ENCODE data around the gene ACER3.
"Not testable (repeated sequence)": the region's sequence is repeated elsewhere in the genome, so short reads cannot be mapped to it uniquely, and the experiment has no call there.

Gene ACER3

DNA sequence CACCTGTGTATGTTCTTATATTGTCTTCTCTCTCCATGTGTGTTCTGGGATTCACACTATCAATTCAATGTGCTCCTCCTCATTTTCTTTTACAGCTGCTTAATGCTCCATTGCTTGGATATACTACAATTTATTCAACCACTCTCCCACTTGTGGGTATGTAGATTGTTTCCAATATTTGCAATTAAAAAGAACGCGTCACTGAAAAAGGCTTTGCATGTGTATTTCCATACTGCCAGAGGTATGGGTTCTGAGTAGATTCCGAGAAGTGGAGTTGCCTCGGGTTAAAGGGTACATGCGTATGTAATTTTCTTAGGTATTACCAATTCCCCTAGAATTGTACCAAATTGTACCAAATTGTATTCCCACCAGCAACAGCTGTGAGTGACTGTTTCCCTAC, 199.1 kb downstream of the ACER3 start:
- H3K36me3 ChIP-seq (ENCODE audit: control insufficient read depth in 1 of 2, insufficient read depth in 2 of 2, low read length in 2 of 2): no peaks in the 10 kb centered on the region
- peaks cover 18 to 19% of the 10 kb centered on the region in 2 donors for H3K4me1 ChIP-seq (ENCODE audit: control insufficient read depth in 1 of 2, insufficient read depth in 2 of 2, low read length in 2 of 2)
- no peak overlapping the region for H3K27ac ChIP-seq (ENCODE audit: low read depth, low read length)
- no peak overlapping the region for H3K4me3 ChIP-seq (ENCODE audit: low read depth in 1 of 2, low read length in 2 of 2)
- peaks cover 15% of the 10 kb centered on the region in 2 donors for H3K9me3 ChIP-seq (ENCODE audit: control insufficient read depth in 1 of 2, low read length in 2 of 2)
- H3K27me3 ChIP-seq (ENCODE audit: control insufficient read depth in 1 of 2, insufficient read depth in 2 of 2, low read length in 2 of 2): no peaks in the 10 kb centered on the region
- H3K9ac ChIP-seq (ENCODE audit: low read depth in 1 of 2, low read length in 2 of 2): no peak overlapping the region

DNA sequence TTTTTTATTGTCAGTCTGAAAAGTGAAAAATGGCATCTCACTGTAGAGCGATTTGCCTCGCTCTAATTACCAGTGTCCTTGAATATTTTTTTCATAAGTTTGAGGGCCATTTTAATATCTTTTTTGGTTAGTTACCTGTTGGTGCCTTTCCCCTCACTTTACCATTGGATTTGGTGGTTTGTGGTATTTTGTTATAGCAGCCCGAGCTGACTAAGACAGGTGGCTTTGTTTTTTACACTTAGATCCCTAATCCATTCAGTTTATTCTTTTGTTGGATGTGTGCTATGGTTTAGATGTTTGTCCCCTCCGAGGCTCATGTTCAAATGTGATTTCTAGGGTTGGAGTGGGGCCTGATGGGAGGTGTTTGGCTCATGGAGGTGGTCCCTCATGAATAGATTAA, 199.5 kb downstream of the ACER3 start:
- Histone ChIP-seq H3K4me3 (ENCODE audit: low read depth in 1 of 2, low read length in 2 of 2) (no peak overlapping the region), H3K27me3 (ENCODE audit: control insufficient read depth in 1 of 2, insufficient read depth in 2 of 2, low read length in 2 of 2) (no peaks in the 10 kb centered on the region), H3K9ac (ENCODE audit: low read depth in 1 of 2, low read length in 2 of 2) (no peak overlapping the region), H3K4me1 (ENCODE audit: control insufficient read depth in 1 of 2, insufficient read depth in 2 of 2, low read length in 2 of 2) (peaks cover 22% of the 10 kb centered on the region in 2 donors), H3K36me3 (ENCODE audit: control insufficient read depth in 1 of 2, insufficient read depth in 2 of 2, low read length in 2 of 2) (no peaks in the 10 kb centered on the region), H3K9me3 (ENCODE audit: control insufficient read depth in 1 of 2, low read length in 2 of 2) (peaks cover 15% of the 10 kb centered on the region in 2 donors), H3K27ac (ENCODE audit: low read depth, low read length) (no peak overlapping the region)

DNA sequence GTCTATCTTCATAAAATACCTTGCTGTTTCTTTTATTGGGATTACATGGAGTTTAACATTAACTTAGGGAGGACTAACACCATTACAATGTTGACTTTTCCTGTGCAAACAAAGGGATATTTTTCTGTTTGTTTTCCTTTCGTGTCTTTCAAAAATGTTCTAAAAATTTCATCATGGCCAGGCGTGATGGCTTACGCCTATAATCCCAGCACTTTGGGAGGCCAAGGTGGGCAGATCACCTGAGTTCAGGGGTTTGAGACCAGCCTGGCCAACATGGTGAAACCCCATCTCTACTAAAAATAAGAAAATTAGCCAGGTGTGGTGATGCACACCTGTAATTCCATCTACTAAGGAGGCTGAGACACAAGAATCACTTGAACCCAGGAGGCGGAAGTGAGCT, 200.5 kb downstream of the ACER3 start:
- H3K4me1 ChIP-seq (ENCODE audit: control insufficient read depth in 1 of 2, insufficient read depth in 2 of 2, low read length in 2 of 2): peaks cover 32% of the 10 kb centered on the region in 2 donors
- not testable (repeated sequence) for H3K27ac ChIP-seq (ENCODE audit: low read depth, low read length); H3K36me3 ChIP-seq (ENCODE audit: control insufficient read depth in 1 of 2, insufficient read depth in 2 of 2, low read length in 2 of 2); H3K9me3 ChIP-seq (ENCODE audit: control insufficient read depth in 1 of 2, low read length in 2 of 2); H3K27me3 ChIP-seq (ENCODE audit: control insufficient read depth in 1 of 2, insufficient read depth in 2 of 2, low read length in 2 of 2); H3K4me3 ChIP-seq (ENCODE audit: low read depth in 1 of 2, low read length in 2 of 2); H3K9ac ChIP-seq (ENCODE audit: low read depth in 1 of 2, low read length in 2 of 2)

DNA sequence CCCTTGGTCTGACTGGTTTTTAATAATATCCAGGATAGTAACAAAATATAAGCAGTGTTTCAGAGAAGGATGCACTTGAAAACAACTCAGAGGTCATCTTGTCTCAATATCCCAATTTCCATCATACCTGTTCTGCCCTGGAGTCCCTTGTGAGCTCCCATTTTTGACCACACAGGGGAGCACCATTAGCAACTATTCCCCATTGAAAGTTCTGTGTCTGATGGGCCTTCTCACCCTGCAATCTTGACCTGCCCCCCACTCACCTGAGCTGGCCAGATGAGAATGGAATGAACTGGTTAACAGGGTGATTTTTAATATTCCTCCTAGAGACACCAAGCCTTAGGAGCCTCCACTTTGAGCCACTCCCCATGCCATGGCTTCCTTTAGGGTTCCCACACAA, 202.2 kb downstream of the ACER3 start:
- Histone ChIP-seq H3K9me3 (ENCODE audit: control insufficient read depth in 1 of 2, low read length in 2 of 2) (no peaks in the 10 kb centered on the region), H3K4me1 (ENCODE audit: control insufficient read depth in 1 of 2, insufficient read depth in 2 of 2, low read length in 2 of 2) (peaks cover 34 to 39% of the 10 kb centered on the region in 2 donors), H3K36me3 (ENCODE audit: control insufficient read depth in 1 of 2, insufficient read depth in 2 of 2, low read length in 2 of 2) (no peaks in the 10 kb centered on the region), H3K4me3 (ENCODE audit: low read depth in 1 of 2, low read length in 2 of 2) (no peak overlapping the region), H3K27me3 (ENCODE audit: control insufficient read depth in 1 of 2, insufficient read depth in 2 of 2, low read length in 2 of 2) (no peaks in the 10 kb centered on the region), H3K27ac (ENCODE audit: low read depth, low read length) (no peak overlapping the region), H3K9ac (ENCODE audit: low read depth in 1 of 2, low read length in 2 of 2) (no peak overlapping the region)

DNA sequence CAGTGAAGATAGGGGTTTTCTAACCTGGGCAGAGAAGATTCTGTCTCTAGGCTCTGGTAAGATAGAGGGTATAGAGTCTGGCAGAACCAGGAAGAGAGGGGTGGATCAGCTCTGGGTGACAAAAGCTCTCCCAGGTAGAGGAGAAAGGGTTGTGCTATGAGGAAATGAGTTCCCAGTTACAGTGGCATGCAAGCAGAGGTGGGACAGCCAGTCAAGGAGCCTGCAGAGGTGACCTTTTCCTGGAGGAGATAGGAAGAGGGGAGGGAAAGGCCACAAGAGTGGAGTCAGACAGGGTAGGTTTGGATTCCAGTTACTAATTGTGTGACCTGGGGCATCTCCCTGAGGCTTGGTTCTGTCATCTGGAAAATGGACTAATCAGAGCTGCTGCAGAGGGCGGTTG, 202.7 kb downstream of the ACER3 start:
- no peaks in the 10 kb centered on the region for H3K36me3 ChIP-seq (ENCODE audit: control insufficient read depth in 1 of 2, insufficient read depth in 2 of 2, low read length in 2 of 2)
- H3K4me3 ChIP-seq (ENCODE audit: low read depth in 1 of 2, low read length in 2 of 2): no peak overlapping the region
- no peak overlapping the region for H3K27ac ChIP-seq (ENCODE audit: low read depth, low read length)
- no peaks in the 10 kb centered on the region for H3K27me3 ChIP-seq (ENCODE audit: control insufficient read depth in 1 of 2, insufficient read depth in 2 of 2, low read length in 2 of 2)
- H3K9ac ChIP-seq (ENCODE audit: low read depth in 1 of 2, low read length in 2 of 2): no peak overlapping the region
- peaks cover 39 to 44% of the 10 kb centered on the region in 2 donors for H3K4me1 ChIP-seq (ENCODE audit: control insufficient read depth in 1 of 2, insufficient read depth in 2 of 2, low read length in 2 of 2)
- no peaks in the 10 kb centered on the region for H3K9me3 ChIP-seq (ENCODE audit: control insufficient read depth in 1 of 2, low read length in 2 of 2)

DNA sequence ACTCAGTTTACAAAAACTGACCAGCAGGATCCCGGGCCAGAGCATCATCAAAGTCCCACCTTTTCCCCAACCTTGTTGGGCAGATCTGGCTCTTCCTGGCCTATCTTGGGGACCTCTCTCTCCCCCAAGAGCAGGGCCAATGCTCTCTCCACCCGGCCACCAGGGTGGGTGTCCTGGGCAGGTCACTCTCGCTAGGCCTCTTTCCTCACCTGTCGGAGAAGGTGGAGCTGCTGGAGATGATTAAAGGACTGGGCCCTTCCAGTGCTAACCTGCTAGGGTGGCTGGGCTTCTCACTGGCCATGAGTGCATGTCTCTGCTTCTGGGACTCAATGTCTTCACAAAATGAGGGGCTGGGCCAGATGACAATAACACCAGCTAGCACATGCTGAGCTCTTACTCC, 203.1 kb downstream of the ACER3 start:
- H3K4me1 ChIP-seq (ENCODE audit: control insufficient read depth in 1 of 2, insufficient read depth in 2 of 2, low read length in 2 of 2): peaks cover 44 to 48% of the 10 kb centered on the region in 2 donors
- H3K27ac ChIP-seq (ENCODE audit: low read depth, low read length): no peak overlapping the region
- H3K9me3 ChIP-seq (ENCODE audit: control insufficient read depth in 1 of 2, low read length in 2 of 2): no peaks in the 10 kb centered on the region
- no peak overlapping the region for H3K9ac ChIP-seq (ENCODE audit: low read depth in 1 of 2, low read length in 2 of 2)
- H3K4me3 ChIP-seq (ENCODE audit: low read depth in 1 of 2, low read length in 2 of 2): no peak overlapping the region
- H3K36me3 ChIP-seq (ENCODE audit: control insufficient read depth in 1 of 2, insufficient read depth in 2 of 2, low read length in 2 of 2): no peaks in the 10 kb centered on the region
- no peaks in the 10 kb centered on the region for H3K27me3 ChIP-seq (ENCODE audit: control insufficient read depth in 1 of 2, insufficient read depth in 2 of 2, low read length in 2 of 2)

DNA sequence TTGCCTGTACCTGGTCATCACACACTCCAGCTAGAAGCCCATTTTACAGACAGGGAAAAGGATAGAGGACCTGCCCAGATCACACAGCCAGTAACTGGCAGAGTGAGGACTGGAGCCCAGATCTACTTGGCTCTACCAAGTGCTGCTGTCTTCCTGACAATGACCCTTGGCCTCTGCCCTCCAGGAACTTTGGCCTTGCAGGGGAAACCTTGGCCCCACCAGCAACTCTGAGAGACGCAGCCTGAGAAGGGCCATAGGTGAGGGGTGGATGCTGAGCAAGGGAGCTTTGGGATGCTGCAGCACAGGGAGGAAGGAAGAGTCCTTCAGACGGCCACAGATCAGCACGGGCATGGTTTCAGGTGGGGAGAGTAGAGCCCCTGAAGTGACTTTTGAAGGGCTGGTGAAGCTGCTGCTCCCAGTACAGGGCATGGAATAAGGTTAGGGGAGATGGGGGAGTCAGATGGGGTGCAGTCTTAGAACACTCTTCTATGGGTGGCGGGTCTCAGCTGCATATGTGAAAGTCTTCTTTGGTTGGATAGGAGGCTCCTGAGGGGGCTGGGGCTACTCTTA, 204.0 kb downstream of the ACER3 start:
- H3K27me3 ChIP-seq (ENCODE audit: control insufficient read depth in 1 of 2, insufficient read depth in 2 of 2, low read length in 2 of 2): no peaks in the 10 kb centered on the region
- no peaks in the 10 kb centered on the region for H3K9me3 ChIP-seq (ENCODE audit: control insufficient read depth in 1 of 2, low read length in 2 of 2)
- H3K4me3 ChIP-seq (ENCODE audit: low read depth in 1 of 2, low read length in 2 of 2): no peak overlapping the region
- H3K36me3 ChIP-seq (ENCODE audit: control insufficient read depth in 1 of 2, insufficient read depth in 2 of 2, low read length in 2 of 2): no peaks in the 10 kb centered on the region
- H3K9ac ChIP-seq (ENCODE audit: low read depth in 1 of 2, low read length in 2 of 2): no peak overlapping the region
- no peak overlapping the region for H3K27ac ChIP-seq (ENCODE audit: low read depth, low read length)
- H3K4me1 ChIP-seq (ENCODE audit: control insufficient read depth in 1 of 2, insufficient read depth in 2 of 2, low read length in 2 of 2): peaks cover 52 to 57% of the 10 kb centered on the region in 2 donors

DNA sequence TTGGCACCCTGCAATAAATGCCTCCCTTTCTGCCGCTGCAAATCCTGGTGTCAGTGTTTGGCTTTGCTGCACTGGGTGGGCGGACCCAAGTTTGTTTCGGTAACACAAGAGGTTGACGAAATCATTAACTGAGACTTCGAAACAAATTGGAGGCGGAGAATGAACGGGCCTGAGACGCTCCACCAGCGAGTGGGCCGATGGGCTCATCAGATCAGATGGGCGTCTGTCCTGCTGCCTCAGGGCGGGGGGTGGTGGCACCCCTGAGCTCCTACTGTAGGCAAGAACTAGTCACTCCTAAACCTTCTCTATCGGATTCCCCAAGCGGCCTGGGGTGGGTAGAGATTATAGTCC, 205.1 kb downstream of the ACER3 start:
- Histone ChIP-seq H3K27ac (ENCODE audit: low read depth, low read length) (peak overlapping the region; percentile 92), H3K4me3 (ENCODE audit: low read depth in 1 of 2, low read length in 2 of 2) (peak overlapping the region; percentile 78 to 81), H3K36me3 (ENCODE audit: control insufficient read depth in 1 of 2, insufficient read depth in 2 of 2, low read length in 2 of 2) (peaks cover 0 to 3% of the 10 kb centered on the region in 2 donors), H3K4me1 (ENCODE audit: control insufficient read depth in 1 of 2, insufficient read depth in 2 of 2, low read length in 2 of 2) (peaks cover 64% of the 10 kb centered on the region in 2 donors), H3K9me3 (ENCODE audit: control insufficient read depth in 1 of 2, low read length in 2 of 2) (no peaks in the 10 kb centered on the region), H3K9ac (ENCODE audit: low read depth in 1 of 2, low read length in 2 of 2) (peak overlapping the region; percentile 79 to 85), H3K27me3 (ENCODE audit: control insufficient read depth in 1 of 2, insufficient read depth in 2 of 2, low read length in 2 of 2) (no peaks in the 10 kb centered on the region)

DNA sequence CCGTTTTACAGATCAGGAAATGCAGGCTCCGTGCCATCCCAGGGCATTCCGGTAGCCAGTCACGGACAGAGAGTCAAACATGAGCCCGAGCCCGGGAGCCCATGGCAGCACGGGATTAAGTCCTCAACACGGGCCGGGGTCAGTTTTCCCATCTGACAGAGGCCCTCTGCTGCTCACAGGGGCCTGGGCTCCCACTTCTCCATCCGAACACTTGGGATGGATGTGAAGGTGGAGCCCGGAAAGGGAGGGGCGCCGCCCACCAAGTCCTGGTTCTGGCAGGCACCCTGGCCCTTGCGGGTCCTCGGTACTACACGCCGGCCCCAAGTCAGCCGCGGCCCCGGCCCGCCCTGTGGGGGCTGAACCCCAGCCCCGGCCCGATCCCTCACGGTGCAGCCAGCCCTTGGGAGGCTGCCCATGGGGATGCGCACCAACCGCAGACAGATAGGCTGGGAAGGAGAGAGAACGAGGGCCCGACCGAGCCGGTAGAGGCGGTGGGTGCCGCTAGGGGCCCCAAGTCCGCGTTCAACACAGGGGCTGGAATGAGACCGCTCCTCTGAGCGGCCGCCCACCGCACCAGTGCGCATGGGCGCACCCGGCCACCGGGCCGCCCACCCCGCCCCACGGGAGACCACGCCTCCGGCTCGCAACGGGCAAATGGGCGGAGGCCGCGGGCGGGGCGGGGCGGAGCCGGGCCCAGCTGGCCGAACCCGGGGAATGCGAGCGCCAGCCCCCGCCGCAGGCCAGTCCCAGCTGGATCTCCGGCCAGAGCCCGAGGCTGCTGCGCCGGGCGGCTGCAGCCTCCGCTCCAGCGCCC, 205.7 kb downstream of the ACER3 start, which contains the start of gene CAPN5:
Gene CAPN5, plus strand, starts transcription at position 743 of the 814 bp plus-strand sequence. CDS start 17,916 bp downstream, outside the sequence.
- H3K27ac ChIP-seq (ENCODE audit: low read depth, low read length): peak within 1 kb of the TSS; percentile 92
- H3K4me1 ChIP-seq (ENCODE audit: control insufficient read depth in 1 of 2, insufficient read depth in 2 of 2, low read length in 2 of 2): peaks cover 66 to 69% of the 10 kb centered on the region in 2 donors
- H3K9ac ChIP-seq (ENCODE audit: low read depth in 1 of 2, low read length in 2 of 2): peak within 1 kb of the TSS; percentile 79 to 87
- H3K4me3 ChIP-seq (ENCODE audit: low read depth in 1 of 2, low read length in 2 of 2): peak within 1 kb of the TSS; percentile 78 to 81
- H3K36me3 ChIP-seq (ENCODE audit: control insufficient read depth in 1 of 2, insufficient read depth in 2 of 2, low read length in 2 of 2): peaks cover 0 to 3% of the 10 kb centered on the region in 2 donors
- H3K27me3 ChIP-seq (ENCODE audit: control insufficient read depth in 1 of 2, insufficient read depth in 2 of 2, low read length in 2 of 2): no peaks in the 10 kb centered on the region
- H3K9me3 ChIP-seq (ENCODE audit: control insufficient read depth in 1 of 2, low read length in 2 of 2): no peaks in the 10 kb centered on the region

DNA sequence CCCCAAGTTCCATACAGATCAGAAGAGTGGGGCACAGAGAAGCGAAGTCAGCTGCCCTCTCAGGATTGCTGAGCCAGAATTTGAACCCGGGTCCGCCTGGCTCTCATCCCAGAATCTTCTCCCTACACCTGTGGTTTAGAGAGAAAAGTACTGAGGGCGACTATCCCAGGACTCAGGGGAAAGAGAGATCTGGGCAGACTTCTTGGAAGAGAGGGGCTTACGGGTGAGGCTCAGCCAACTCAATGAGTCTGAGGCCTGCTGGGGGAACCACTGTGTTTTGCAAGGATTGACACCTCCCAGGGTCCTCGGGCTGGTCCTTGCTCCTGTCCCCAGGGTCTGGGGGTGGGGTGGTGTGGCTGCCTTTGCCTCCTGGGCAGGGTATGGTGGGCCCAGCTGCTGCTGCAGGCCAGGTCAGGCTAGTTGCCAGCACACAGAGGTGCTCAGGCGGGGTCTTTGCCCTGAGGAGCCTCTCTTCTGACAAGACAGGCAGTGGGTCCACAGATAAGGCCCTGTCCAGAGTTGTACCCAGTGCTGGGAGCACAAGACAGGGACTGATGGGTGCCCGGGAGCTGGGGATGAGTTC, 207.2 kb downstream of the ACER3 start:
- Histone ChIP-seq H3K9ac (ENCODE audit: low read depth in 1 of 2, low read length in 2 of 2) (peak overlapping the region; percentile 79 to 87), H3K27me3 (ENCODE audit: control insufficient read depth in 1 of 2, insufficient read depth in 2 of 2, low read length in 2 of 2) (no peaks in the 10 kb centered on the region), H3K4me3 (ENCODE audit: low read depth in 1 of 2, low read length in 2 of 2) (peak overlapping the region; percentile 77 to 81), H3K9me3 (ENCODE audit: control insufficient read depth in 1 of 2, low read length in 2 of 2) (no peaks in the 10 kb centered on the region), H3K27ac (ENCODE audit: low read depth, low read length) (no peak overlapping the region), H3K36me3 (ENCODE audit: control insufficient read depth in 1 of 2, insufficient read depth in 2 of 2, low read length in 2 of 2) (peaks cover 0 to 3% of the 10 kb centered on the region in 2 donors), H3K4me1 (ENCODE audit: control insufficient read depth in 1 of 2, insufficient read depth in 2 of 2, low read length in 2 of 2) (peaks cover 80 to 84% of the 10 kb centered on the region in 2 donors)

All from duodenal mucosa (tissue), 2 donors.